Liver (tissue), 9 donors: ENCODE results near the gene EPHB6. TPM values are rescaled to one million over a fixed set of nuclear protein-coding genes. Genes with fewer than 3 reads are reported as not detected.
A peak's percentile ranks its signal among the peaks of the same experiment; 100 is the strongest.

ENCODE experiments used
- DNase-seq: peaks from one replicate; pipeline ENCODE4 v3.0.0-alpha.2; 2017; ENCODE audit warnings: low spot score
- H3K27ac ChIP-seq, 2 donors: one replicate each; pipeline ENCODE4 v1.7.0; 2013; ENCODE audit warnings: inconsistent platforms in 2 of 2, low read length in 2 of 2, control low read depth in 1 of 2, low read depth in 1 of 2, mild to moderate bottlenecking in 1 of 2
- H3K27me3 ChIP-seq, 4 donors: one replicate each; pipeline versions ENCODE4 v1.6.1 to v1.7.0; 2013; ENCODE audit warnings: low read length in 3 of 4, inconsistent platforms in 1 of 4, mild to moderate bottlenecking in 1 of 4, moderate library complexity in 1 of 4; ENCODE audit not compliant: control insufficient read depth in 4 of 4, insufficient read depth in 4 of 4
- H3K36me3 ChIP-seq, 4 donors: one replicate each; pipeline versions ENCODE4 v1.6.1 to v1.7.0; 2013; ENCODE audit warnings: low read length in 3 of 4, mild to moderate bottlenecking in 3 of 4, low read depth in 1 of 4, moderate library complexity in 1 of 4; ENCODE audit not compliant: control insufficient read depth in 4 of 4, insufficient read depth in 3 of 4
- H3K4me1 ChIP-seq, 4 donors: one replicate each; pipeline versions ENCODE4 v1.6.1 to v1.7.0; 2013; ENCODE audit warnings: low read length in 3 of 4, mild to moderate bottlenecking in 3 of 4, moderate library complexity in 1 of 4; ENCODE audit not compliant: control insufficient read depth in 4 of 4, insufficient read depth in 4 of 4
- H3K4me3 ChIP-seq, 3 donors: one replicate each; pipeline versions ENCODE4 v1.6.1 to v1.7.0; 2013; ENCODE audit warnings: low read length in 3 of 3, control low read depth in 1 of 3, low read depth in 1 of 3, mild to moderate bottlenecking in 1 of 3
- H3K9ac ChIP-seq, 2 donors: one replicate each; pipeline ENCODE4 v1.7.0; 2013; ENCODE audit warnings: low read length in 2 of 2, mild to moderate bottlenecking in 2 of 2, moderate library complexity in 2 of 2, control low read depth in 1 of 2, low read depth in 1 of 2
- H3K9me3 ChIP-seq, 4 donors: one replicate each; pipeline versions ENCODE4 v1.6.1 to v1.7.0; 2013; ENCODE audit warnings: low read length in 3 of 4; ENCODE audit not compliant: control insufficient read depth in 4 of 4
- EGR1 ChIP-seq, 2 donors: IDR thresholded peaks; 2 replicates each; pipeline ENCODE4 v1.6.1; 2016 to 2018; ENCODE audit warnings: antibody characterized with exemption in 2 of 2, low read depth in 2 of 2
- FOXA1 ChIP-seq: IDR thresholded peaks from 2 replicates; pipeline ENCODE4 v1.6.1; 2016; ENCODE audit warnings: antibody characterized with exemption
- GABPA ChIP-seq, 2 donors: IDR thresholded peaks in 1 of 2; conservative IDR thresholded peaks in 1 of 2; 2 replicates each; pipeline ENCODE4 v1.6.1; 2016; ENCODE audit warnings: antibody characterized with exemption in 2 of 2, mild to moderate bottlenecking in 1 of 2, moderate library complexity in 1 of 2
- HNF4A ChIP-seq, 2 donors: conservative IDR thresholded peaks; 2 replicates each; pipeline ENCODE4 v1.6.1; 2016; ENCODE audit warnings: antibody characterized with exemption in 2 of 2, mild to moderate bottlenecking in 2 of 2
- HNF4G ChIP-seq: IDR thresholded peaks from 2 replicates; pipeline ENCODE4 v1.6.1; 2016; ENCODE audit warnings: antibody characterized with exemption
- JUND ChIP-seq, 2 donors: IDR thresholded peaks; 2 replicates each; pipeline ENCODE4 v1.6.1; 2016; ENCODE audit warnings: antibody characterized with exemption in 2 of 2
- NR2F2 ChIP-seq: IDR thresholded peaks from 2 replicates; pipeline ENCODE4 v1.6.1; 2016; ENCODE audit warnings: antibody characterized with exemption
- RAD21 ChIP-seq, 2 donors: IDR thresholded peaks; 2 replicates each; pipeline ENCODE4 v1.6.1; 2016; ENCODE audit warnings: antibody characterized with exemption in 2 of 2, mild to moderate bottlenecking in 2 of 2
- RXRA ChIP-seq, 2 donors: IDR thresholded peaks; 2 replicates each; pipeline ENCODE4 v1.6.1; 2017 to 2018; ENCODE audit warnings: antibody characterized with exemption in 2 of 2, mild to moderate bottlenecking in 1 of 2
- SP1 ChIP-seq: IDR thresholded peaks from 2 replicates; pipeline ENCODE4 v1.6.1; 2018; ENCODE audit warnings: antibody characterized with exemption, mild to moderate bottlenecking
- TAF1 ChIP-seq: conservative IDR thresholded peaks from 2 replicates; pipeline ENCODE4 v1.6.1; 2016; ENCODE audit warnings: antibody characterized with exemption, mild to moderate bottlenecking
- YY1 ChIP-seq: IDR thresholded peaks from 2 replicates; pipeline ENCODE4 v1.6.1; 2016; ENCODE audit warnings: antibody characterized with exemption, mild to moderate bottlenecking
- WGBS: extraction: QIAGEN DNeasy Blood & Tissue Kit; methylation state at CpG from one replicate; pipeline ENCODE4 v1.1.7; 2013; 5-methylcytosine and 5-hydroxymethylcytosine counted together
- polyA plus RNA-seq, 2 donors: library from polyadenylated mRNA; stranded (reverse) in 1 of 2; unstranded in 1 of 2; fragments of 200-250 nt in 1 of 2; fragments of >200 nt in 1 of 2; fragmentation: Nextera tagmentation in 1 of 2; extraction: Ambion mirVana in 1 of 2; gene quantifications; one replicate each; pipeline versions ENCODE4 v1.2.1 to v1.2.3, GENCODE V29; 2013 to 2015
- total RNA-seq, 2 donors: library from RNA; depleted of rRNA; stranded (reverse); fragments of >200 nt; gene quantifications; one replicate each; pipeline ENCODE4 v1.2.3, GENCODE V29; 2014
- TF ChIP-seq, protein P1 (sequence below): fragments of 150-350 bp; IDR thresholded peaks from 2 replicates; pipeline ENCODE4 v1.5.1; 2017; ENCODE audit warnings: improper control_type of control experiment, low read depth, low read length; ENCODE audit not compliant: missing input control
- TF ChIP-seq, protein P2 (sequence below): IDR thresholded peaks from 2 replicates; pipeline ENCODE4 v1.6.1; 2016; ENCODE audit warnings: antibody characterized with exemption
- TF ChIP-seq, protein P3 (sequence below): IDR thresholded peaks from 2 replicates; pipeline ENCODE4 v1.6.1; 2016; ENCODE audit warnings: antibody characterized with exemption
- donor health status: healthy.
- donor health status: healthy.
- donor health status: healthy.
- donor health status: healthy.
- donor health status: healthy.

EPHB6 gene
- total and polyA plus RNA-seq, 4 donors, result 1.2 to 4.3 (median 2.0) TPM

DNA sequence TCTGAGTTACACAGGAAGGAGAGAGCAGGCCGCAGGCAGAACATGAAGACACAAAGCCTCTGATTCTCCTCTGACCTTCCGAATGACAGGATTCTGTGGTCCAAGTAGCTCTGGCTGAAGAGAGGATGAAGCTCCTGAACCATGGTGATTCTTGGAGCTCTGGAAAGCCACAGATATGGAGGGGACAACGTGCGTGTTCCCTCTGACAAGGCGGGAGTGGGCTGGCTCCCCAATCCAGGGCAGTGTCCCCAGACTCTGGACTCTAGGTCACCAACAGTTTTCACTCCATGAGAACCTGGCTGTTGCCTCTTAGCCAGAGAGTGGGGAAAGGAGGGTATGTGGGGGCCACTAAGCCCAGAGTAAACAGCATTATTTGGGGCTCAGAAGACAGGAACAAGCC, 38.1 kb downstream of the EPHB6 start:
- no peak overlapping the region for H3K4me3 ChIP-seq
- peaks cover 0 to 10% (median 0%) of the 10 kb centered on the region in 4 donors for H3K27me3 ChIP-seq
- H3K9me3 ChIP-seq, result no peaks in the 10 kb centered on the region
- 85% methylated on average over 5 of the region's 5 CpGs for WGBS
- DNase-seq, result peak; percentile 28
- no peaks in the 10 kb centered on the region for H3K4me1 ChIP-seq
- no peaks in the 10 kb centered on the region for H3K36me3 ChIP-seq
- TF ChIP-seq YY1, result no peak
- no peak for TF ChIP-seq EGR1 (IDR thresholded peaks at IDR 0.05; ENCODE audit: low read depth in 2 of 2)
- no peak for TF ChIP-seq FOXA1
- no peak for TF ChIP-seq RXRA (IDR thresholded peaks at IDR 0.05)
- TF ChIP-seq, protein P1, sequence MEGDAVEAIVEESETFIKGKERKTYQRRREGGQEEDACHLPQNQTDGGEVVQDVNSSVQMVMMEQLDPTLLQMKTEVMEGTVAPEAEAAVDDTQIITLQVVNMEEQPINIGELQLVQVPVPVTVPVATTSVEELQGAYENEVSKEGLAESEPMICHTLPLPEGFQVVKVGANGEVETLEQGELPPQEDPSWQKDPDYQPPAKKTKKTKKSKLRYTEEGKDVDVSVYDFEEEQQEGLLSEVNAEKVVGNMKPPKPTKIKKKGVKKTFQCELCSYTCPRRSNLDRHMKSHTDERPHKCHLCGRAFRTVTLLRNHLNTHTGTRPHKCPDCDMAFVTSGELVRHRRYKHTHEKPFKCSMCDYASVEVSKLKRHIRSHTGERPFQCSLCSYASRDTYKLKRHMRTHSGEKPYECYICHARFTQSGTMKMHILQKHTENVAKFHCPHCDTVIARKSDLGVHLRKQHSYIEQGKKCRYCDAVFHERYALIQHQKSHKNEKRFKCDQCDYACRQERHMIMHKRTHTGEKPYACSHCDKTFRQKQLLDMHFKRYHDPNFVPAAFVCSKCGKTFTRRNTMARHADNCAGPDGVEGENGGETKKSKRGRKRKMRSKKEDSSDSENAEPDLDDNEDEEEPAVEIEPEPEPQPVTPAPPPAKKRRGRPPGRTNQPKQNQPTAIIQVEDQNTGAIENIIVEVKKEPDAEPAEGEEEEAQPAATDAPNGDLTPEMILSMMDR, result no peak
- TF ChIP-seq JUND (IDR thresholded peaks at IDR 0.05), result no peak
- TF ChIP-seq GABPA (IDR thresholded peaks at IDR 0.05 in 1 of 2, conservative IDR thresholded peaks at IDR 0.05 in 1 of 2), result no peak
- TF ChIP-seq, protein P2, sequence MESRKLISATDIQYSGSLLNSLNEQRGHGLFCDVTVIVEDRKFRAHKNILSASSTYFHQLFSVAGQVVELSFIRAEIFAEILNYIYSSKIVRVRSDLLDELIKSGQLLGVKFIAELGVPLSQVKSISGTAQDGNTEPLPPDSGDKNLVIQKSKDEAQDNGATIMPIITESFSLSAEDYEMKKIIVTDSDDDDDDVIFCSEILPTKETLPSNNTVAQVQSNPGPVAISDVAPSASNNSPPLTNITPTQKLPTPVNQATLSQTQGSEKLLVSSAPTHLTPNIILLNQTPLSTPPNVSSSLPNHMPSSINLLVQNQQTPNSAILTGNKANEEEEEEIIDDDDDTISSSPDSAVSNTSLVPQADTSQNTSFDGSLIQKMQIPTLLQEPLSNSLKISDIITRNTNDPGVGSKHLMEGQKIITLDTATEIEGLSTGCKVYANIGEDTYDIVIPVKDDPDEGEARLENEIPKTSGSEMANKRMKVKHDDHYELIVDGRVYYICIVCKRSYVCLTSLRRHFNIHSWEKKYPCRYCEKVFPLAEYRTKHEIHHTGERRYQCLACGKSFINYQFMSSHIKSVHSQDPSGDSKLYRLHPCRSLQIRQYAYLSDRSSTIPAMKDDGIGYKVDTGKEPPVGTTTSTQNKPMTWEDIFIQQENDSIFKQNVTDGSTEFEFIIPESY, result no peak
- TF ChIP-seq NR2F2, result no peak
- TF ChIP-seq RAD21 (IDR thresholded peaks at IDR 0.05), result no peak
- no peak for TF ChIP-seq SP1
- TF ChIP-seq, protein P3, sequence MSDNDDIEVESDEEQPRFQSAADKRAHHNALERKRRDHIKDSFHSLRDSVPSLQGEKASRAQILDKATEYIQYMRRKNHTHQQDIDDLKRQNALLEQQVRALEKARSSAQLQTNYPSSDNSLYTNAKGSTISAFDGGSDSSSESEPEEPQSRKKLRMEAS, result no peak
- no peak for TF ChIP-seq HNF4G
- TF ChIP-seq TAF1, result no peak
- no peak overlapping the region for H3K9ac ChIP-seq
- no peak overlapping the region for H3K27ac ChIP-seq

DNA sequence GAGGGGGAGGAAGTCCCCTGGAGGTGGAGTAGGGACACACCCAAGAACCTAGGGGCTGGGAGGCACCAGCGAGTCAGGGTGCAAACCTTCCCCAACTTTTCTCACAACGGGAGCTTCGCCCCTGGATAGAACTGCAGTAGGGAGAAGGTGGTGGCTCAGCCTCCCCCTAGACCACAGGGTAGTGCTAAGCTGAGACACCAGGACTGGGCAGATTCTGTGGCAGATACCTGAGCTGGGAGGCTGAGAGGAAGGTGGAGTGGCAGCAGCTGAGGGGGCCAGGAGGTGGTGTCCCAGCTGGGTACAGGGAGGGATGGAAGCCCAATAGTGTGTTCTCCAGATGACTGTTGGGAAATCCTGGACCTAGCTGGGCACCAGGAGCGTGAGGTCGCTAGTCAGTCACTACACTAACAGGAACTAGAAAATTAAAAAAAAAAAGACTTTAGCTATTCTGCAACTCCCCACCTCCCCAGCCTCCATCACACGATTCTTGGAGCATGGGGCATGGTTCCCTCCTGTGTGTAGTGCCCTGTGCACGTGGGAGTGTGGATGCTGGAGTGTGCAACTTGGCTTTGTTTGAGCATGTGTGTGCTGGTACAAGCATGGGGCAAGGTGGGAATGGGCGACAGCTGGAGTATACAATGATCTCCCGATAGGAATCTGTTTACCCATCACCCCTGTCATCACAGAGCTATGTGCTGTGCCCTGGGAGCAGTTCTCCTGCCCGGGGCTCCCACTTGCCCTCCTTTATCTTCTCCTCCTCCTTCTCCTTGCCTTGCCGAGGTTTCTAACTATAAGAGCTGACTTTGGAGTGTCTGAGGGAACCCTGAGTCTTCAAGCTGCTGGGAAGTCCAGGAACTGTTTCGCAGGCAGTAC, 39.5 kb downstream of the EPHB6 start:
- Histone ChIP-seq H3K36me3 (no peaks in the 10 kb centered on the region), H3K9me3 (no peaks in the 10 kb centered on the region), H3K9ac (no peak overlapping the region), H3K4me3 (no peak overlapping the region), H3K4me1 (no peaks in the 10 kb centered on the region), H3K27me3 (peaks cover 0 to 10% (median 0%) of the 10 kb centered on the region in 4 donors), H3K27ac (no peak overlapping the region)
- TF ChIP-seq HNF4A (conservative IDR thresholded peaks at IDR 0.05) (no peak), EGR1 (IDR thresholded peaks at IDR 0.05; ENCODE audit: low read depth in 2 of 2) (no peak)
- DNase-seq, result peak; percentile 17
- 76% methylated on average over 12 of the region's 12 CpGs for WGBS
